ENCODE measurements around the gene ADARB2.

Gene ADARB2

GRCh38 chr10:1449021-1449420, 288.3 kb downstream of the ADARB2 start:
- TF ChIP-seq FOXK2 (IDR thresholded peaks at IDR 0.05) (no peak), FOXM1 (IDR thresholded peaks at IDR 0.05; ENCODE audit: borderline replicate concordance) (no peak), CTBP1 (IDR thresholded peaks at IDR 0.05; ENCODE audit: borderline replicate concordance) (no peak), ZNF384 (IDR thresholded peaks at IDR 0.05) (no peak), SUZ12 (IDR thresholded peaks at IDR 0.05) (no peak), SP1 (IDR thresholded peaks at IDR 0.05) (no peak), ARNT (IDR thresholded peaks at IDR 0.05) (no peak), FOXA1 (IDR thresholded peaks at IDR 0.05) (no peak), ELF4 (IDR thresholded peaks at IDR 0.05) (no peak), HDGF (IDR thresholded peaks at IDR 0.05; ENCODE audit: borderline replicate concordance) (no peak), L3MBTL2 (conservative IDR thresholded peaks at IDR 0.05) (no peak), BHLHE40 (IDR thresholded peaks at IDR 0.05; ENCODE audit: borderline replicate concordance) (no peak), TARDBP (IDR thresholded peaks at IDR 0.05) (no peak), NFRKB (IDR thresholded peaks at IDR 0.05) (no peak)
- ChIA-PET POLR2A (no interaction called here), CTCF (no interaction called here)
- DNase-seq (ENCODE audit: extremely low spot score) = no peak

GRCh38 chr10:1448252-1448930, 288.9 kb downstream of the ADARB2 start:
- CTCF ChIA-PET = no interaction called here
- POLR2A ChIA-PET = no interaction called here
- no peak for DNase-seq (ENCODE audit: extremely low spot score)
- TF ChIP-seq SUZ12 (IDR thresholded peaks at IDR 0.05) (no peak), ELF4 (IDR thresholded peaks at IDR 0.05) (no peak), TARDBP (IDR thresholded peaks at IDR 0.05) (no peak), L3MBTL2 (conservative IDR thresholded peaks at IDR 0.05) (no peak), HDGF (IDR thresholded peaks at IDR 0.05; ENCODE audit: borderline replicate concordance) (no peak), PKNOX1 (IDR thresholded peaks at IDR 0.05) (no peak), FOXM1 (IDR thresholded peaks at IDR 0.05; ENCODE audit: borderline replicate concordance) (no peak), SP1 (IDR thresholded peaks at IDR 0.05) (no peak), ZNF384 (IDR thresholded peaks at IDR 0.05) (no peak), CTBP1 (IDR thresholded peaks at IDR 0.05; ENCODE audit: borderline replicate concordance) (no peak), LEF1 (IDR thresholded peaks at IDR 0.05; ENCODE audit: borderline replicate concordance) (no peak), BHLHE40 (IDR thresholded peaks at IDR 0.05; ENCODE audit: borderline replicate concordance) (no peak), NFRKB (IDR thresholded peaks at IDR 0.05) (no peak), ARNT (IDR thresholded peaks at IDR 0.05) (no peak), FOXK2 (IDR thresholded peaks at IDR 0.05) (no peak), FOXA1 (IDR thresholded peaks at IDR 0.05) (no peak)

- no peak for DNase-seq (ENCODE audit: extremely low spot score)
- CTCF ChIA-PET = no interaction called here
- no peak for TF ChIP-seq TARDBP (IDR thresholded peaks at IDR 0.05)
- no peak for TF ChIP-seq NFRKB (IDR thresholded peaks at IDR 0.05)
- TF ChIP-seq ELF4 (IDR thresholded peaks at IDR 0.05) = no peak
- POLR2A ChIA-PET = no interaction called here
Measured at GRCh38 chr10:1444826-1445225, 292.5 kb downstream of the ADARB2 start.

GRCh38 chr10:1440897-1441296, 296.4 kb downstream of the ADARB2 start:
- CTCF ChIA-PET = no interaction called here
- no peak for DNase-seq (ENCODE audit: extremely low spot score)
- no peak for TF ChIP-seq BHLHE40 (IDR thresholded peaks at IDR 0.05; ENCODE audit: borderline replicate concordance)
- no peak for TF ChIP-seq SUZ12 (IDR thresholded peaks at IDR 0.05)
- TF ChIP-seq TARDBP (IDR thresholded peaks at IDR 0.05) = no peak
- no peak for TF ChIP-seq NFRKB (IDR thresholded peaks at IDR 0.05)
- no peak for TF ChIP-seq LEF1 (IDR thresholded peaks at IDR 0.05; ENCODE audit: borderline replicate concordance)
- TF ChIP-seq PKNOX1 (IDR thresholded peaks at IDR 0.05) = no peak
- no peak for TF ChIP-seq SP1 (IDR thresholded peaks at IDR 0.05)
- TF ChIP-seq FOXA1 (IDR thresholded peaks at IDR 0.05) = no peak
- no peak for TF ChIP-seq FOXK2 (IDR thresholded peaks at IDR 0.05)
- TF ChIP-seq ARNT (IDR thresholded peaks at IDR 0.05) = no peak
- POLR2A ChIA-PET = no interaction called here

- CTCF ChIA-PET = interaction anchor here (0.7 to 1.0 kb wide), 2 partner anchors 9 to 14 kb away, joined by 3 to 4 read pairs; no protein-coding TSS in a partner anchor
- no peak for DNase-seq (ENCODE audit: extremely low spot score)
- POLR2A ChIA-PET = no interaction called here
- TF ChIP-seq FOXK2 (IDR thresholded peaks at IDR 0.05) = no peak
- TF ChIP-seq LEF1 (IDR thresholded peaks at IDR 0.05; ENCODE audit: borderline replicate concordance) = no peak
- TF ChIP-seq ARNT (IDR thresholded peaks at IDR 0.05) = no peak
- no peak for TF ChIP-seq SP1 (IDR thresholded peaks at IDR 0.05)
- TF ChIP-seq HDGF (IDR thresholded peaks at IDR 0.05; ENCODE audit: borderline replicate concordance) = no peak
- TF ChIP-seq ZNF384 (IDR thresholded peaks at IDR 0.05) = no peak
- TF ChIP-seq PKNOX1 (IDR thresholded peaks at IDR 0.05) = no peak
Measured at GRCh38 chr10:1434912-1435692, 302.2 kb downstream of the ADARB2 start.

GRCh38 chr10:1434202-1434601, 303.1 kb downstream of the ADARB2 start:
- CTCF ChIA-PET = interaction anchor here (1.0 kb wide), 1 partner anchor 13 kb away, joined by 3 read pairs; no protein-coding TSS in a partner anchor
- TF ChIP-seq PKNOX1 (IDR thresholded peaks at IDR 0.05) = no peak
- TF ChIP-seq NFRKB (IDR thresholded peaks at IDR 0.05) = no peak
- no peak for TF ChIP-seq TARDBP (IDR thresholded peaks at IDR 0.05)
- no peak for TF ChIP-seq LEF1 (IDR thresholded peaks at IDR 0.05; ENCODE audit: borderline replicate concordance)

More at GRCh38 chr10:1434202-1434601, 303.1 kb downstream of the ADARB2 start:
- DNase-seq (ENCODE audit: extremely low spot score) = no peak
- POLR2A ChIA-PET = no interaction called here

Data from HEK293T (cell line).